WI38 (cell line): Measurements from ENCODE around the gene AXIN2.
"Not testable (repeated sequence)": the region's sequence is repeated elsewhere in the genome, so short reads cannot be mapped to it uniquely, and the experiment has no call there.

Experiments used
- H3K4me3 ChIP-seq: 2 replicates; pipeline ENCODE4 v1.5.1; 2011; ENCODE audit warnings: low read depth, mild to moderate bottlenecking, control low read depth, low read length
- TF ChIP-seq, protein P1 (sequence below): IDR thresholded peaks from 2 replicates; pipeline ENCODE4 v1.5.1; 2012; ENCODE audit warnings: low read depth, mild to moderate bottlenecking, control low read depth, low read length

Gene AXIN2

DNA sequence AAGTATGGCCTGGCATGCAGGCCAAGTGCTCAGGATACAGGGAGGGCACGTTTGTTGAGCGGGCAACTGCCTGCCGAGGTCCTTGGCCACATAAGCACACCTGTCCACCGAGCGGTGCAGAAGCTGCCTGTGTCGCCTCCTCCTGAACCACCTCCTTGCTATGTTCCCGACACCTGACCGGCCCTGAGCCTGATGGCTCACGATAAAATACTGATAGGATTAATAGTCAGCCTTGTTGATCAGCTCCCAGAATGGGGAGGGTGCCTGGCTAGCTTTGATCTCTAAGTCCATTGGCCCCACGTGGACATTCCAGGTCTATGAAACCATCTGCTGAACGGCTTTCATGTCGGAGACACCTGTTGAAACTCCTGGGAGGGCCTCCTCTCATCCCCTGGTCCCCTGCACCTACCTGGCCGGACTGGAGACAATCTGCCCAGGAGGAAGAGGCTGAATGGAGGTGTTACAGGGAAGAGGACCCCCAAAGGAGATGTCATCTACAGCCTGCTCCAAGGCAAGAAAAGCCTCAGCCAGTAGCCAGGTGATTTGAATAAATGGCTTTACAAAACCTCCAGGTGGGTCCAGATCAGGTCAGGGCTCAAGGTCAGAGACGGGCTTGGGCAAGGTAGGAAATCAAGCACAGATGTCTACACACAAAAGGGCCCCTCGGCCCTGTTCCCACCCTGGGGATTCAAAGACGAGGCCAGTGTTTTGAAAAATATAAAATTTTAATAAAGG lies 33.4 kb downstream of the AXIN2 start:
- TF ChIP-seq, protein P1, sequence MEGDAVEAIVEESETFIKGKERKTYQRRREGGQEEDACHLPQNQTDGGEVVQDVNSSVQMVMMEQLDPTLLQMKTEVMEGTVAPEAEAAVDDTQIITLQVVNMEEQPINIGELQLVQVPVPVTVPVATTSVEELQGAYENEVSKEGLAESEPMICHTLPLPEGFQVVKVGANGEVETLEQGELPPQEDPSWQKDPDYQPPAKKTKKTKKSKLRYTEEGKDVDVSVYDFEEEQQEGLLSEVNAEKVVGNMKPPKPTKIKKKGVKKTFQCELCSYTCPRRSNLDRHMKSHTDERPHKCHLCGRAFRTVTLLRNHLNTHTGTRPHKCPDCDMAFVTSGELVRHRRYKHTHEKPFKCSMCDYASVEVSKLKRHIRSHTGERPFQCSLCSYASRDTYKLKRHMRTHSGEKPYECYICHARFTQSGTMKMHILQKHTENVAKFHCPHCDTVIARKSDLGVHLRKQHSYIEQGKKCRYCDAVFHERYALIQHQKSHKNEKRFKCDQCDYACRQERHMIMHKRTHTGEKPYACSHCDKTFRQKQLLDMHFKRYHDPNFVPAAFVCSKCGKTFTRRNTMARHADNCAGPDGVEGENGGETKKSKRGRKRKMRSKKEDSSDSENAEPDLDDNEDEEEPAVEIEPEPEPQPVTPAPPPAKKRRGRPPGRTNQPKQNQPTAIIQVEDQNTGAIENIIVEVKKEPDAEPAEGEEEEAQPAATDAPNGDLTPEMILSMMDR, result no peak
- no peak overlapping the region for H3K4me3 ChIP-seq

DNA sequence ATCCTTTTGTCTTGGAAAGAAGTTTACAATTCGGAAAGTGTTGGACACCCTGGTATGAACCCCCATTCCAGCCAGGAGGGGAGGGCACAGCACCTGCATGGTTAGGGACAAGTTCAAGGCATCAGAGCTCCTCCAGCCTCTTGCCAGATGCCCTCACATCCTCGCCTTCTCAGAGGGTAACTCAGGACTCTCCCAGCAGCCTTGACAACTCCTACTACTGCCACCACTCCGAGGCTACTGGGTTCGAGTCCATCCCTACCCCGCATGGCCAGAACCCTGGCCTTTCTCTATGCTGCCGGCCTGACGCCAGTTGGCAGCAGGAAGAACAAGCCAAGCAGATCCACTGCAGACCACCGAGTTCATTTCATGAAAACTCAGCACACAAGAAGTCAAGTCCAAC lies 34.1 kb downstream of the AXIN2 start:
- no peak overlapping the region for H3K4me3 ChIP-seq
- TF ChIP-seq, protein P1, result no peak

DNA sequence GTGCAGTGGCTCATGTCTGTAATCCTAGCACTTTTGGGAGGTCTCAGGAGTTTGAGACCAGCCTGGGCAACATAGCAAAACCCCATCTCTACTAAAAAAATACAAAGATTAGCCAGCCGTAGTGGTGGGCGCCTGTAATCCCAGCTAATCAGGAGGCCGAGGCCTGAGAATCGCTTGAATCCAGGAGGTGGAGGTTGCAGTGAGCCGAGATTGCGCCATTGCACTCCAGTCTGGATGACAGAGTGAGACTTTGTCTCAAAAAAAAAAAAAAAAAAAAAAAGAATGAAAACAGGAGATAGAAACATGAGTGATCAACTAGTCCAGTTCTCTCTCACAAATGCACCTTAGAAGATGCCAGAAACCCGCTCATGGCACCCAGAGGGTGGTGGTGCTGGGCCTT lies 34.6 kb downstream of the AXIN2 start:
- not testable (repeated sequence) for H3K4me3 ChIP-seq

DNA sequence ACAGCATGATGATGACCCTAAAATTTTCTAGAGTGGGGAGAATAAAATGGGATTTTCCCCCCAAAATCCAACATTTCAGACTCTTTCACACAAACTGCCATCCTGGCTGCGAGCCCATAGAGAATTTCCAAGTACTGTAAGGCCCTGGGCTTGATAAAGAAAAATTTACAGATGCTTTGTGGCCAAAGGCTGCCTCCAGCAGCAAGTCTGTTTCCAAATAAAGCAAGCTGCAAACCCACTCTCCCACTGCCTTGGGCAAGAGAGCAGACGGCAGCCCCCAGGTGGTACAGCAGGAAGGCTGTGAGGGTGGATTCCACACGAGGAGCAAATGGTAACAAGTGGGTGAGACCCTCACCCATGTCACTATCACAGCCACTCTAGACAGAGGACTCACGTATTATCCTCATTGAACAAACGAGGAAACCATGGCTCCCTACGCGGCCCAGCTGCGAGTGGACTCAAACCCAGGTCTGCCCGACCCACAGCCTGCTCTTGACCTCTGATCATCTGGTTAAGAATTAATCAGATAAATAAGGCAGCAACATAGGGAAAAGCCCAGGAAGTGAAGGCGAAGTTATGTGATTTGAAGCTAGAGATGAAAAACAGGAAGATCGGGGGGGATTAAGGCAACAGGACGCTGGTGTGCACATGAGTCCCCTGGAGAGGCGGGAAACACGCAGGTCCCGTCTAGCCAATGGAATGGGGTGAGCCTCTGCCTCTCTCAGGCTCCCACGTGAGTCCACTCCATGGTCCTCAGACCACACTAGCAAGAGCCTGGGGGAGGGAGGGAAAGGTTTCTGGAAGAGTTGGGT lies 37.4 kb downstream of the AXIN2 start:
- no peak overlapping the region for H3K4me3 ChIP-seq
- TF ChIP-seq, protein P1, result no peak

DNA sequence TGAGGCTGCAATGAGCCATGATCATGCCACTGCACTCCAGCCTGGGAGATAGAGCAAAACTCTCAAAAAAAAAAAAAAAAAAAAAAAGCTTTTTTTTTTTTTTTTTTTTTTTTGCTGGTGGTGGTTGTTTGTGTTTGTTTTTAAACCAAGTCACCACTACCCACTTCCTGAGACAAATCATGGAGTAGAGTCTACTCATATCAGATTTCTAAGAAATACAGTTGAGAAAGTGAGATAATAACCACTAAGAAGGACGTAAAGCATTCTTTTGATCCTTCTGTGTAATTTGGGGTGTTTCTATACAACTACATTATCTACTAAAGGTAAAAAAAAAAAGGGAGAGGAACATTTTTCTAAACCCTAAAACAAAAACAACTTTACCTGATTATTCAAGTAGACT lies 38.0 kb downstream of the AXIN2 start:
- TF ChIP-seq, protein P1, result no peak
- no peak overlapping the region for H3K4me3 ChIP-seq

DNA sequence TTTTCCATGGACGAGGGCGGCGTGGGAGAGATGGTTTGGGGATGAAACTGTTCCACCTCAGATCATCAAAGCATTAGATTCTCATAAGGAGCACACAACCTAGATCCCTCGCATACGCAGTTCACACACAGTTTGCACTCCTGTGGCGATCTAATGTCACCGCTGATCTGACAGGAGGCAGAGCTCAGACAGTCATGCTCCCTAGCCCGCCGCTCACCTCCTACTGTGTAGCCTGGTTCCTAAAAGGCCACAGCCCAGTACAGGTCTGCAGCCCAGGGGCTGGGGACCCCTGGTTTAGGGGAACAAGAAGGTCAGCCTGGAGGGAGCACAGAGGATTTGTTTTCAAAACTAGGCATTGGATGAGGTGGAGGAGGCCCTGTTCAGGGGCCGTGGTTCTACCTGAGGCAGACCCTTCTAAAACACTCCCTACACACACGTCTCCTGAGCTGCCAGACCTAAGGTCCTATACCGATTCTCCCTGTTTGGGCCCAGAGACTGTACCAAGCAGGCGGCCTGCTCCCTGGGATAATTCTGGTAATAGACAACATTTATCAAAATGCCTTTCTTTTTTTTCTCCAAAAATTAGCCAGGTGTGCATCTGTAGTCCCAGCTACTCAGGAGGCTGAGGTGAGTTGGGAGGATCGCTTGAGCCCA lies 38.6 kb downstream of the AXIN2 start:
- no peak overlapping the region for H3K4me3 ChIP-seq
- TF ChIP-seq, protein P1, result no peak

DNA sequence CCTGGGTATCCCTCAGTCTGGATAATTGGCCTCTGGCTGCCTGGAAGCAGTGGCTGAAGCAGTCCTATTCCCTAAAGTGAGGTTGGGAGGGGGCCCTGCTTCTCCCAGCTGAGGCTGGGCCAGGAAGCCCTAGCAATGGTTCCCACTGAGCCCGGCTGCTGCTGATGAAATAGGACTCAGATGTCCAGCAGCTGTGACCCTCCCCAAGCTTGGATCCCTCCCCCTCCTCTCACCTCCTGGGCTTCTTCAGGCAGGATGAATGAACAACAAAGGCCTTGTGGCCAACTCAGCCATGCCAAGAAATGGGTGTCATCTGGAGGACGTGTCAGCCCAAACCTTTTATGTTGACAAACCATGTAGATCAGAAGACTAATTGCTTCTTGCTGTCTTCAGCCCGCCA lies 42.0 kb downstream of the AXIN2 start:
- TF ChIP-seq, protein P1, result no peak
- no peak overlapping the region for H3K4me3 ChIP-seq
